Sigmoid colon (tissue), 7 donors: Measurements from ENCODE around the gene PACRG. TPM values are rescaled to one million over a fixed set of nuclear protein-coding genes. Genes with fewer than 3 reads are reported as not detected.

Source experiments
- DNase-seq: peaks from one replicate; pipeline ENCODE4 v3.0.0-alpha.2; 2019
- H3K27ac ChIP-seq, 4 donors: fragments of 200-600 bp; sonication (generic); one replicate each; pipeline ENCODE4 v1.5.1; 2016 to 2019; ENCODE audit warnings: mild to moderate bottlenecking in 1 of 4
- H3K27me3 ChIP-seq, 3 donors: fragments of 200-600 bp; sonication (generic); one replicate each; pipeline ENCODE4 v1.5.1; 2019; ENCODE audit warnings: mild to moderate bottlenecking in 1 of 3
- H3K36me3 ChIP-seq, 4 donors: fragments of 200-600 bp; sonication (generic); one replicate each; pipeline ENCODE4 v1.5.1; 2016 to 2019
- H3K4me1 ChIP-seq, 4 donors: fragments of 200-600 bp; sonication (generic); one replicate each; pipeline ENCODE4 v1.5.1; 2017 to 2019
- H3K4me3 ChIP-seq, 4 donors: fragments of 200-600 bp; sonication (generic); one replicate each; pipeline ENCODE4 v1.5.1; 2017 to 2019; ENCODE audit warnings: mild to moderate bottlenecking in 2 of 4, moderate library complexity in 1 of 4
- H3K9me3 ChIP-seq, 4 donors: fragments of 200-600 bp in 3 of 4; sonication (generic) in 3 of 4; one replicate each; pipeline versions ENCODE4 v1.5.1 to v1.6.1; 2013 to 2019
- CTCF ChIP-seq, 4 experiments: fragments of 450-650 bp in 3 of 4; fragments of 200-600 bp in 1 of 4; IDR thresholded peaks; one replicate each; pipeline ENCODE4 v1.5.1; 2016 to 2019; ENCODE audit warnings: antibody characterized with exemption in 4 of 4, mild to moderate bottlenecking in 3 of 4, moderate library complexity in 2 of 4
- EP300 ChIP-seq, 4 donors: sonication (generic); formaldehyde crosslinking; IDR thresholded peaks; one replicate each; pipeline ENCODE4 v1.6.1; 2017; ENCODE audit warnings: antibody characterized with exemption in 4 of 4
- POLR2A ChIP-seq, 2 donors: fragments of 450-650 bp; IDR thresholded peaks; one replicate each; pipeline ENCODE4 v1.6.1; 2016; ENCODE audit warnings: antibody characterized with exemption in 2 of 2, mild to moderate bottlenecking in 2 of 2, moderate library complexity in 2 of 2
- POLR2AphosphoS5 ChIP-seq, 4 donors: sonication (generic); formaldehyde crosslinking; IDR thresholded peaks; one replicate each; pipeline ENCODE4 v1.6.1; 2017; ENCODE audit warnings: antibody characterized with exemption in 4 of 4
- WGBS, 2 donors: extraction: QIAGEN DNeasy Blood & Tissue Kit; methylation state at CpG; one replicate each; pipeline ENCODE4 v1.1.7; 2013; 5-methylcytosine and 5-hydroxymethylcytosine counted together
- intact Hi-C: fragments of 100-400 bp; cut with DNase I; formaldehyde crosslinking; loops from one replicate; pipeline ENCODE4 v1.15.1; 2023
- polyA plus RNA-seq, 3 donors: library from polyadenylated mRNA; stranded (reverse); fragments of 200-250 nt; gene quantifications; one replicate each; pipeline ENCODE4 v1.2.3, GENCODE V29; 2013
- total RNA-seq, 4 donors: library from RNA; depleted of rRNA; stranded (reverse); fragments of >200 nt; gene quantifications; one replicate each; pipeline ENCODE4 v1.1.0, GENCODE V29; 2016
- donor health status: healthy with polysubstance abuse.
- donor health status: Bipolar disorder and iron deficiency.
- donor health status: healthy.

The PACRG gene
- total and polyA plus RNA-seq, 7 donors: 0.12 to 6.9 (median 0.95) TPM; not detected in 2

GRCh38 chr6:163100259-163100658, 372.5 kb downstream of the PACRG start:
- intact Hi-C loops: no loop called here
- Histone ChIP-seq H3K27me3 (no peaks in the 10 kb centered on the region), H3K4me1 (no peaks in the 10 kb centered on the region), H3K9me3 (no peaks in the 10 kb centered on the region), H3K4me3 (no peak overlapping the region), H3K27ac (no peak overlapping the region), H3K36me3 (no peaks in the 10 kb centered on the region)
- no peak for TF ChIP-seq POLR2A (IDR thresholded peaks at IDR 0.05)
- TF ChIP-seq POLR2AphosphoS5 (IDR thresholded peaks at IDR 0.05): no peak
- TF ChIP-seq CTCF (IDR thresholded peaks at IDR 0.05): no peak
- no peak for TF ChIP-seq EP300 (IDR thresholded peaks at IDR 0.05)
- no peak for DNase-seq
- WGBS, 2 donors: 92 to 93% methylated on average over 27 of the region's 27 CpGs

GRCh38 chr6:163113358-163113962, 385.7 kb downstream of the PACRG start:
- Histone ChIP-seq H3K4me1 (no peaks in the 10 kb centered on the region), H3K27ac (no peak overlapping the region), H3K4me3 (no peak overlapping the region), H3K36me3 (no peaks in the 10 kb centered on the region), H3K27me3 (no peaks in the 10 kb centered on the region), H3K9me3 (peaks cover 0 to 13% (median 4%) of the 10 kb centered on the region in 4 donors)
- intact Hi-C loops: no loop called here
- WGBS, 2 donors: 84 to 93% methylated on average over 2 of the region's 2 CpGs
- TF ChIP-seq POLR2A (IDR thresholded peaks at IDR 0.05): no peak
- TF ChIP-seq CTCF (IDR thresholded peaks at IDR 0.05): no peak
- TF ChIP-seq POLR2AphosphoS5 (IDR thresholded peaks at IDR 0.05): no peak
- TF ChIP-seq EP300 (IDR thresholded peaks at IDR 0.05): no peak
- DNase-seq: no peak

GRCh38 chr6:163118941-163119340, 391.2 kb downstream of the PACRG start:
- Histone ChIP-seq H3K9me3 (no peaks in the 10 kb centered on the region), H3K4me3 (no peak overlapping the region), H3K4me1 (no peaks in the 10 kb centered on the region), H3K27ac (no peak overlapping the region), H3K27me3 (no peaks in the 10 kb centered on the region), H3K36me3 (no peaks in the 10 kb centered on the region)
- no peak for TF ChIP-seq POLR2A (IDR thresholded peaks at IDR 0.05)
- TF ChIP-seq POLR2AphosphoS5 (IDR thresholded peaks at IDR 0.05): no peak
- no peak for TF ChIP-seq EP300 (IDR thresholded peaks at IDR 0.05)
- no peak for TF ChIP-seq CTCF (IDR thresholded peaks at IDR 0.05)
- DNase-seq: no peak
- WGBS, 2 donors: 83 to 90% methylated on average over 6 of the region's 6 CpGs
- intact Hi-C loops: no loop called here

GRCh38 chr6:163120223-163120622, 392.4 kb downstream of the PACRG start:
- no peaks in the 10 kb centered on the region for H3K9me3 ChIP-seq
- H3K27me3 ChIP-seq: no peaks in the 10 kb centered on the region
- no peaks in the 10 kb centered on the region for H3K4me1 ChIP-seq
- no peak overlapping the region for H3K4me3 ChIP-seq
- TF ChIP-seq CTCF (IDR thresholded peaks at IDR 0.05) (no peak), POLR2AphosphoS5 (IDR thresholded peaks at IDR 0.05) (no peak), EP300 (IDR thresholded peaks at IDR 0.05) (no peak), POLR2A (IDR thresholded peaks at IDR 0.05) (no peak)
- intact Hi-C loops: no loop called here
- H3K27ac ChIP-seq: no peak overlapping the region
- DNase-seq: no peak
- no peaks in the 10 kb centered on the region for H3K36me3 ChIP-seq
- 79 to 87% methylated on average over 3 of the region's 3 CpGs for WGBS, 2 donors

- no peaks in the 10 kb centered on the region for H3K9me3 ChIP-seq
- TF ChIP-seq CTCF (IDR thresholded peaks at IDR 0.05) (no peak), POLR2A (IDR thresholded peaks at IDR 0.05) (no peak), POLR2AphosphoS5 (IDR thresholded peaks at IDR 0.05) (no peak), EP300 (IDR thresholded peaks at IDR 0.05) (no peak)
- WGBS, 2 donors: 88 to 90% methylated on average over 5 of the region's 5 CpGs
- intact Hi-C loops: no loop called here
- DNase-seq: no peak
- no peaks in the 10 kb centered on the region for H3K36me3 ChIP-seq
- H3K27me3 ChIP-seq: no peaks in the 10 kb centered on the region
- no peak overlapping the region for H3K4me3 ChIP-seq
- H3K27ac ChIP-seq: no peak overlapping the region
- H3K4me1 ChIP-seq: no peaks in the 10 kb centered on the region
These were observed 393.5 kb downstream of the PACRG start for GRCh38 chr6:163121270-163121669.
